HTR-8/SVneo (cell line): ENCODE results near the gene OAS1.

Experiments used
- DNase-seq: peaks from one replicate; pipeline ENCODE4 v3.0.0; 2011; ENCODE audit warnings: low spot score, mixed read lengths; ENCODE audit not compliant: insufficient read length
- FAIRE-seq: peaks from 2 replicates; lab custom pipeline; 2011; peaks lifted over from hg19 to GRCh38; lab: Jason Lieb, UNC

OAS1 gene

GRCh38 chr12:112906712-112907414, at the start of gene OAS1:
Gene OAS1, plus strand, starts transcription at chr12:112906962. Its CDS starts 78 bp downstream, at chr12:112907040.
- peak; percentile 16 for FAIRE-seq
- DNase-seq, result peak; percentile 48

- FAIRE-seq (no peak), DNase-seq (no peak)
Measured at GRCh38 chr12:112859291-112859690, 47.5 kb upstream of the OAS1 start.

GRCh38 chr12:112860181-112860580, 46.6 kb upstream of the OAS1 start:
- DNase-seq (no peak), FAIRE-seq (no peak)

GRCh38 chr12:112861284-112861683, 45.5 kb upstream of the OAS1 start:
- DNase-seq (no peak), FAIRE-seq (no peak)

GRCh38 chr12:112862636-112863290, 44.0 kb upstream of the OAS1 start:
- no peak for DNase-seq
- FAIRE-seq, result no peak

- no peak for DNase-seq
- no peak for FAIRE-seq
Measured at GRCh38 chr12:112868459-112869041, 38.2 kb upstream of the OAS1 start.

- DNase-seq, result no peak
Measured at GRCh38 chr12:112869091-112869490, 37.7 kb upstream of the OAS1 start.

GRCh38 chr12:112869778-112870177, 37.0 kb upstream of the OAS1 start:
- FAIRE-seq (no peak), DNase-seq (no peak)

More at GRCh38 chr12:112869091-112869490, 37.7 kb upstream of the OAS1 start:
- no peak for FAIRE-seq

- DNase-seq (no peak), FAIRE-seq (no peak)
Measured at GRCh38 chr12:112870267-112870980, 36.3 kb upstream of the OAS1 start.

GRCh38 chr12:112875608-112876007, 31.2 kb upstream of the OAS1 start:
- DNase-seq (no peak), FAIRE-seq (no peak)

- FAIRE-seq, result no peak
- no peak for DNase-seq
Measured at GRCh38 chr12:112876506-112876905, 30.3 kb upstream of the OAS1 start.

GRCh38 chr12:112877006-112877405, 29.8 kb upstream of the OAS1 start:
- no peak for FAIRE-seq
- no peak for DNase-seq

- no peak for FAIRE-seq
- no peak for DNase-seq
Measured at GRCh38 chr12:112878488-112878887, 28.3 kb upstream of the OAS1 start.

GRCh38 chr12:112879191-112879705, 27.5 kb upstream of the OAS1 start:
- DNase-seq (no peak), FAIRE-seq (no peak)

- FAIRE-seq (no peak), DNase-seq (no peak)
Measured at GRCh38 chr12:112881602-112882001, 25.2 kb upstream of the OAS1 start.

- DNase-seq (no peak), FAIRE-seq (no peak)
Measured at GRCh38 chr12:112885236-112885635, 21.5 kb upstream of the OAS1 start.

- DNase-seq, result no peak
- FAIRE-seq, result no peak
Measured at GRCh38 chr12:112887550-112887949, 19.2 kb upstream of the OAS1 start.

- no peak for FAIRE-seq
- no peak for DNase-seq
Measured at GRCh38 chr12:112891093-112892024, 15.4 kb upstream of the OAS1 start.

GRCh38 chr12:112892856-112893255, 13.9 kb upstream of the OAS1 start:
- no peak for FAIRE-seq

GRCh38 chr12:112894128-112894527, 12.6 kb upstream of the OAS1 start:
- no peak for DNase-seq
- FAIRE-seq, result no peak

More at GRCh38 chr12:112892856-112893255, 13.9 kb upstream of the OAS1 start:
- DNase-seq, result no peak
